Cardiac muscle cell (in vitro differentiated cells and primary cell): ENCODE data around the gene HDAC10. TPM values are rescaled to one million over a fixed set of nuclear protein-coding genes. Genes with fewer than 3 reads are reported as not detected.
"Not testable (repeated sequence)": the region's sequence is repeated elsewhere in the genome, so short reads cannot be mapped to it uniquely, and the experiment has no call there.

Experiments
- DNase-seq, 2 donors: peaks; one replicate each; pipeline versions ENCODE4 v3.0.0 to v3.0.0-alpha.2; 2010 to 2017; ENCODE audit warnings: low read depth in 1 of 2, low spot score in 1 of 2
- H3K27ac ChIP-seq: fragments of 200-600 bp; sonication (generic); 2 replicates; pipeline ENCODE4 v1.5.1; 2016
- H3K27me3 ChIP-seq: fragments of 200-600 bp; sonication (generic); 2 replicates; pipeline ENCODE4 v1.6.0; 2016; ENCODE audit warnings: control low read depth
- H3K36me3 ChIP-seq: fragments of 200-600 bp; sonication (generic); 2 replicates; pipeline ENCODE4 v1.5.1; 2016; ENCODE audit warnings: control low read depth
- H3K4me1 ChIP-seq: fragments of 200-600 bp; sonication (generic); 2 replicates; pipeline ENCODE4 v1.8.1; 2017; ENCODE audit warnings: low read depth, mild to moderate bottlenecking, mixed run types
- H3K4me3 ChIP-seq: fragments of 200-600 bp; sonication (generic); 2 replicates; pipeline ENCODE4 v1.5.1; 2016; ENCODE audit warnings: mild to moderate bottlenecking
- H3K9me3 ChIP-seq: fragments of 200-600 bp; sonication (generic); 2 replicates; pipeline ENCODE4 v1.5.1; 2017; ENCODE audit warnings: low read depth, mild to moderate bottlenecking, control low read depth
- CTCF ChIP-seq: IDR thresholded peaks from 2 replicates; pipeline ENCODE4 v1.5.1; 2012; ENCODE audit warnings: low read depth, mild to moderate bottlenecking, low read length
- polyA plus RNA-seq: library from polyadenylated mRNA; unstranded; fragments of >200 nt; fragmentation: Nextera tagmentation; extraction: Ambion mirVana; gene quantifications from 2 replicates; pipeline ENCODE4 v1.2.1, GENCODE V29; 2016
- total RNA-seq: library from RNA; depleted of rRNA; stranded (reverse); fragments of >200 nt; gene quantifications from 2 replicates; pipeline ENCODE4 v1.2.3, GENCODE V29; 2016

The HDAC10 gene
- total and polyA plus RNA-seq, 2 experiments from 2014 or later: 19.8 to 57.3 TPM

GRCh38 chr22:50208939-50209892 lies 41.8 kb downstream of the HDAC10 start:
- TF ChIP-seq CTCF: no peak
- no peak overlapping the region for H3K27ac ChIP-seq
- H3K27me3 ChIP-seq: no peaks in the 10 kb centered on the region
- peaks cover 30% of the 10 kb centered on the region for H3K36me3 ChIP-seq
- H3K9me3 ChIP-seq: no peaks in the 10 kb centered on the region
- no peak overlapping the region for H3K4me3 ChIP-seq
- no peaks in the 10 kb centered on the region for H3K4me1 ChIP-seq
- no peak for DNase-seq

- no peak for DNase-seq
- Histone ChIP-seq H3K27ac (no peak overlapping the region), H3K4me1 (no peaks in the 10 kb centered on the region), H3K36me3 (peaks cover 32% of the 10 kb centered on the region), H3K9me3 (no peaks in the 10 kb centered on the region), H3K4me3 (no peak overlapping the region), H3K27me3 (no peaks in the 10 kb centered on the region)
- TF ChIP-seq CTCF: no peak
Measured at GRCh38 chr22:50208430-50208938, 42.6 kb downstream of the HDAC10 start.

GRCh38 chr22:50207383-50208140 lies 43.5 kb downstream of the HDAC10 start:
- H3K9me3 ChIP-seq: no peaks in the 10 kb centered on the region
- no peak overlapping the region for H3K27ac ChIP-seq
- DNase-seq: no peak
- H3K36me3 ChIP-seq: peaks cover 29% of the 10 kb centered on the region
- H3K4me3 ChIP-seq: no peak overlapping the region
- no peak for TF ChIP-seq CTCF
- H3K27me3 ChIP-seq: no peaks in the 10 kb centered on the region
- peaks cover 2% of the 10 kb centered on the region for H3K4me1 ChIP-seq

GRCh38 chr22:50206599-50206998 lies 44.5 kb downstream of the HDAC10 start:
- H3K9me3 ChIP-seq: no peaks in the 10 kb centered on the region
- TF ChIP-seq CTCF: peak; percentile 54
- peak in 1 of 2 donors; percentile 85 for DNase-seq
- H3K36me3 ChIP-seq: peaks cover 29% of the 10 kb centered on the region
- peak overlapping the region; percentile 3 for H3K27ac ChIP-seq
- peaks cover 10% of the 10 kb centered on the region for H3K4me1 ChIP-seq
- H3K27me3 ChIP-seq: no peaks in the 10 kb centered on the region
- no peak overlapping the region for H3K4me3 ChIP-seq

GRCh38 chr22:50205781-50206569 lies 45.1 kb downstream of the HDAC10 start:
- DNase-seq: no peak
- H3K36me3 ChIP-seq: peaks cover 27% of the 10 kb centered on the region

GRCh38 chr22:50204998-50205397 lies 46.1 kb downstream of the HDAC10 start:
- Histone ChIP-seq H3K4me1 (peaks cover 10% of the 10 kb centered on the region), H3K36me3 (peaks cover 17% of the 10 kb centered on the region)
- not testable (repeated sequence) for H3K9me3 ChIP-seq, H3K4me3 ChIP-seq, DNase-seq, H3K27me3 ChIP-seq, H3K27ac ChIP-seq

More at GRCh38 chr22:50205781-50206569, 45.1 kb downstream of the HDAC10 start:
- no peaks in the 10 kb centered on the region for H3K9me3 ChIP-seq
- peaks cover 10% of the 10 kb centered on the region for H3K4me1 ChIP-seq
- H3K27ac ChIP-seq: peak overlapping the region; percentile 3
- H3K4me3 ChIP-seq: no peak overlapping the region
- no peaks in the 10 kb centered on the region for H3K27me3 ChIP-seq
- TF ChIP-seq CTCF: no peak
